H1 (cell line): ENCODE measurements around the gene CPHXL. TPM values are rescaled to one million over a fixed set of nuclear protein-coding genes. Genes with fewer than 3 reads are reported as not detected.

Experiments
- CTCF ChIA-PET: fragments of 300-600 bp; sonication (Branson Sonifier 250); formaldehyde crosslinking; loops from one replicate; lab custom pipeline; 2021; ENCODE audit not compliant: partially characterized antibody; lab: Charles Lee
- POLR2A ChIA-PET: fragments of 300-600 bp; sonication (Branson Sonifier 250); formaldehyde crosslinking; loops from one replicate; lab custom pipeline; 2021; ENCODE audit warnings: inconsistent platforms; ENCODE audit not compliant: partially characterized antibody; lab: Charles Lee
- DNase-seq, 2 experiments: peaks; one replicate each; pipeline versions ENCODE4 v3.0.0 to v3.0.0-alpha.2; 2010 to 2022; ENCODE audit warnings: low spot score in 2 of 2, low read depth in 1 of 2, mixed read lengths in 1 of 2
- FAIRE-seq: peaks from 2 replicates; lab custom pipeline; 2011; peaks lifted over from hg19 to GRCh38; lab: Jason Lieb, UNC
- H2AFZ ChIP-seq: 2 replicates; pipeline ENCODE4 v1.8.1; 2012; ENCODE audit warnings: low read length, inconsistent platforms
- H2AK5ac ChIP-seq: 2 replicates; pipeline ENCODE4 v1.6.1; 2013; ENCODE audit warnings: low read depth, low read length
- H2BK120ac ChIP-seq: replicated peaks from 2 replicates; pipeline ENCODE3; 2013; ENCODE audit warnings: low read depth, low read length, inconsistent platforms
- H2BK12ac ChIP-seq: 2 replicates; pipeline ENCODE4 v1.6.1; 2013; ENCODE audit warnings: low read depth, low read length
- H2BK15ac ChIP-seq: 2 replicates; pipeline ENCODE4 v1.6.1; 2013; ENCODE audit warnings: low read length
- H2BK20ac ChIP-seq: 2 replicates; pipeline ENCODE4 v1.6.1; 2013; ENCODE audit warnings: low read length
- H2BK5ac ChIP-seq: 2 replicates; pipeline ENCODE4 v1.6.1; 2013; ENCODE audit warnings: low read depth, low read length
- H3K14ac ChIP-seq: 2 replicates; pipeline ENCODE4 v1.6.1; 2013; ENCODE audit warnings: inconsistent platforms; ENCODE audit not compliant: insufficient read length
- H3K18ac ChIP-seq: 2 replicates; pipeline ENCODE4 v1.6.1; 2013; ENCODE audit warnings: low read length; ENCODE audit errors: extremely low read depth
- H3K23ac ChIP-seq: 2 replicates; pipeline ENCODE4 v1.6.1; 2013; ENCODE audit warnings: inconsistent platforms; ENCODE audit not compliant: insufficient read length
- H3K23me2 ChIP-seq: 2 replicates; pipeline ENCODE4 v1.6.1; 2013; ENCODE audit warnings: low read depth, low read length
- H3K27ac ChIP-seq: 2 replicates; pipeline ENCODE4 v1.6.1; 2011; ENCODE audit warnings: low read depth, low read length, inconsistent platforms
- H3K27me3 ChIP-seq, 4 experiments: replicated peaks in 1 of 4; 1 replicate in 1 of 4; 2 replicates in 3 of 4; pipeline versions ENCODE4 v1.6.1 to v1.8.1; 2011 to 2013; ENCODE audit warnings: low read length in 3 of 4, mild to moderate bottlenecking in 3 of 4, inconsistent platforms in 2 of 4, mixed read lengths in 2 of 4, moderate library complexity in 1 of 4; ENCODE audit not compliant: control insufficient read depth in 3 of 4, insufficient read depth in 3 of 4; ENCODE audit errors: extremely low read depth in 1 of 4
- H3K36me3 ChIP-seq, 4 experiments: 2 replicates each; pipeline versions ENCODE4 v1.6.1 to v1.8.1; 2011 to 2013; ENCODE audit warnings: mild to moderate bottlenecking in 4 of 4, low read length in 3 of 4, moderate library complexity in 2 of 4, control low read depth in 1 of 4, inconsistent platforms in 1 of 4; ENCODE audit not compliant: insufficient read depth in 4 of 4, control insufficient read depth in 2 of 4
- H3K4ac ChIP-seq: replicated peaks from 2 replicates; pipeline ENCODE3; 2013; ENCODE audit warnings: low read length, low read depth, mixed read lengths, inconsistent platforms; ENCODE audit not compliant: insufficient read length
- H3K4me1 ChIP-seq, 4 experiments: replicated peaks in 1 of 4; 1 replicate in 1 of 4; 2 replicates in 3 of 4; pipeline versions ENCODE4 v1.6.1 to v1.8.1; 2011 to 2013; ENCODE audit warnings: low read length in 3 of 4, inconsistent platforms in 2 of 4, mixed read lengths in 1 of 4; ENCODE audit not compliant: insufficient read depth in 4 of 4, control insufficient read depth in 3 of 4
- H3K4me2 ChIP-seq, 2 experiments: 2 replicates each; pipeline versions ENCODE4 v1.6.1 to v1.8.1; 2011 to 2013; ENCODE audit warnings: low read depth in 2 of 2, low read length in 2 of 2, control low read depth in 1 of 2, inconsistent platforms in 1 of 2, mild to moderate bottlenecking in 1 of 2; ENCODE audit not compliant: insufficient read depth in 1 of 2
- H3K4me3 ChIP-seq, 4 experiments: fragments of 200-600, 300-600 bp in 1 of 4; sonication (generic), shearing (Covaris generic), sonication (Bioruptor Twin) in 1 of 4; 2 replicates each; pipeline versions ENCODE4 v1.5.1 to v1.8.1; 2011 to 2016; ENCODE audit warnings: low read length in 4 of 4, low read depth in 3 of 4, control low read depth in 2 of 4, inconsistent platforms in 2 of 4, mild to moderate bottlenecking in 2 of 4, mixed read lengths in 1 of 4, moderate library complexity in 1 of 4; ENCODE audit not compliant: insufficient read depth in 2 of 4; ENCODE audit errors: extremely low read depth in 1 of 4
- H3K56ac ChIP-seq: replicated peaks from 2 replicates; pipeline ENCODE3; 2013; ENCODE audit warnings: low read depth, mild to moderate bottlenecking, mixed read lengths, low read length, inconsistent platforms; ENCODE audit not compliant: insufficient read length
- H3K79me1 ChIP-seq: 2 replicates; pipeline ENCODE4 v1.6.1; 2013; ENCODE audit warnings: low read depth, low read length, control low read depth
- H3K79me2 ChIP-seq, 2 experiments: 2 replicates each; pipeline versions ENCODE4 v1.6.1 to v1.8.1; 2012 to 2013; ENCODE audit warnings: low read length in 2 of 2, mild to moderate bottlenecking in 2 of 2, inconsistent platforms in 1 of 2; ENCODE audit not compliant: insufficient read depth in 2 of 2, control insufficient read depth in 1 of 2
- H3K9ac ChIP-seq, 4 experiments: replicated peaks in 1 of 4; 1 replicate in 1 of 4; 2 replicates in 3 of 4; pipeline versions ENCODE4 v1.6.1 to v1.8.1; 2011 to 2013; ENCODE audit warnings: low read depth in 3 of 4, low read length in 3 of 4, control low read depth in 2 of 4, mild to moderate bottlenecking in 2 of 4, moderate library complexity in 2 of 4, inconsistent platforms in 1 of 4; ENCODE audit errors: extremely low read depth in 1 of 4
- H3K9me3 ChIP-seq, 2 experiments: 2 replicates each; pipeline versions ENCODE4 v1.6.1 to v1.8.1; 2012 to 2013; ENCODE audit warnings: mild to moderate bottlenecking in 2 of 2, moderate library complexity in 2 of 2, control low read depth in 1 of 2, inconsistent platforms in 1 of 2, low read depth in 1 of 2, low read length in 1 of 2, mixed read lengths in 1 of 2; ENCODE audit not compliant: insufficient read depth in 2 of 2
- H4K20me1 ChIP-seq, 2 experiments: replicated peaks in 1 of 2; 2 replicates each; pipeline versions ENCODE3 to v1.8.1; 2011 to 2013; ENCODE audit warnings: inconsistent platforms in 2 of 2, low read length in 2 of 2, mild to moderate bottlenecking in 1 of 2; ENCODE audit not compliant: insufficient read depth in 2 of 2, control insufficient read depth in 1 of 2
- H4K5ac ChIP-seq: 2 replicates; pipeline ENCODE4 v1.6.1; 2013; ENCODE audit warnings: low read length, low read depth, mixed read lengths, inconsistent platforms; ENCODE audit not compliant: insufficient read length
- H4K8ac ChIP-seq: 2 replicates; pipeline ENCODE4 v1.8.0; 2013; ENCODE audit warnings: mild to moderate bottlenecking, moderate library complexity, low read length, inconsistent platforms; ENCODE audit not compliant: insufficient read depth; ENCODE audit errors: extremely low read depth
- H4K91ac ChIP-seq: replicated peaks from 2 replicates; pipeline ENCODE3; 2013; ENCODE audit warnings: low read length, mixed read lengths, inconsistent platforms; ENCODE audit not compliant: insufficient read length
- ASH2L ChIP-seq: fragments of 200-600, 300-600 bp; sonication (generic); IDR thresholded peaks from one replicate; pipeline ENCODE4 v1.7.1; 2017; ENCODE audit warnings: low read length
- BACH1 ChIP-seq: IDR thresholded peaks from 2 replicates; pipeline ENCODE4 v1.6.1; 2012; ENCODE audit warnings: low read length, improper control_type of control experiment
- CBX8 ChIP-seq: fragments of 300-800, 300-1000 bp; sonication (generic); IDR thresholded peaks from 2 replicates; pipeline ENCODE4 v1.7.1; 2016; ENCODE audit warnings: low read depth, low read length, borderline replicate concordance
- CTBP2 ChIP-seq: IDR thresholded peaks from 2 replicates; pipeline ENCODE4 v1.7.0; 2011; ENCODE audit warnings: borderline replicate concordance, mild to moderate bottlenecking, moderate library complexity, mixed read lengths, low read length; ENCODE audit not compliant: insufficient read depth, insufficient read length
- EGR1 ChIP-seq: IDR thresholded peaks from 2 replicates; pipeline ENCODE4 v1.6.1; 2011; ENCODE audit warnings: low read depth, low read length, borderline replicate concordance
- EZH2 ChIP-seq: fragments of 200-600 bp; sonication (generic); IDR thresholded peaks from 2 replicates; pipeline ENCODE4 v1.7.1; 2012; ENCODE audit warnings: low read depth, mild to moderate bottlenecking, moderate library complexity, low read length, inconsistent platforms; ENCODE audit not compliant: severe bottlenecking
- GABPA ChIP-seq: IDR thresholded peaks from 2 replicates; pipeline ENCODE4 v1.6.1; 2011; ENCODE audit warnings: mild to moderate bottlenecking, low read length, moderate library complexity, borderline replicate concordance; ENCODE audit not compliant: insufficient read depth
- HDAC2 ChIP-seq, 2 experiments: fragments of 300-600 bp in 1 of 2; sonication (generic) in 1 of 2; IDR thresholded peaks; 2 replicates each; pipeline ENCODE4 v1.6.1; 2011 to 2012; ENCODE audit warnings: low read depth in 2 of 2, low read length in 2 of 2, mild to moderate bottlenecking in 2 of 2, moderate library complexity in 2 of 2, borderline replicate concordance in 1 of 2, inconsistent platforms in 1 of 2
- MAFK ChIP-seq: IDR thresholded peaks from 2 replicates; pipeline ENCODE4 v1.6.1; 2012; ENCODE audit warnings: low read depth, mild to moderate bottlenecking, improper control_type of control experiment, low read length
- NANOG ChIP-seq: IDR thresholded peaks from 2 replicates; pipeline ENCODE4 v1.6.1; 2011; ENCODE audit warnings: low read length, low read depth, mild to moderate bottlenecking, inconsistent platforms; ENCODE audit not compliant: insufficient read depth, poor library complexity, severe bottlenecking
- SIRT6 ChIP-seq: IDR thresholded peaks from one replicate; pipeline ENCODE4 v1.7.1; 2012; ENCODE audit warnings: low read length, inconsistent platforms
- SIX5 ChIP-seq: IDR thresholded peaks from 2 replicates; pipeline ENCODE4 v1.6.1; 2011; ENCODE audit warnings: mild to moderate bottlenecking, low read depth, low read length
- SUZ12 ChIP-seq: fragments of 200-600 bp; sonication (generic); IDR thresholded peaks from 2 replicates; pipeline ENCODE4 v1.6.1; 2012; ENCODE audit warnings: mild to moderate bottlenecking, inconsistent platforms, low read length, moderate library complexity, mixed read lengths
- TAF1 ChIP-seq: IDR thresholded peaks from 2 replicates; pipeline ENCODE4 v1.6.1; 2011; ENCODE audit warnings: mild to moderate bottlenecking, low read depth, low read length
- YY1 ChIP-seq: IDR thresholded peaks from 2 replicates; pipeline ENCODE4 v1.6.1; 2011; ENCODE audit warnings: low read depth, mild to moderate bottlenecking, low read length
- WGBS, 2 experiments: shearing (Covaris generic) in 1 of 2; methylation state at CpG; one replicate each; pipeline versions ENCODE4 v1.1.6 to v1.1.7; 2013 to 2015; ENCODE audit warnings: low lambda C conversion rate in 2 of 2, mixed read lengths in 2 of 2, inconsistent platforms in 1 of 2, low coverage in 1 of 2, missing lambda C conversion rate in 1 of 2; ENCODE audit not compliant: insufficient replicate concordance in 2 of 2, insufficient coverage in 1 of 2, insufficient read length in 1 of 2; ENCODE audit errors: extremely low coverage in 1 of 2, missing lambda C conversion rate in 1 of 2; 5-methylcytosine and 5-hydroxymethylcytosine counted together
- polyA plus RNA-seq, 7 experiments: library from polyadenylated mRNA; depleted of rRNA in 3 of 7; stranded (reverse) in 5 of 7; unstranded in 2 of 7; fragments of >200 nt in 5 of 7; fragments of 200-250 nt in 2 of 7; gene quantifications; 1 replicate in 5 of 7; 2 replicates in 1 of 7; 4 replicates in 1 of 7; pipeline versions ENCODE4 v1.2.1 to v1.2.3, GENCODE V29; 2011 to 2013; ENCODE audit warnings: missing spikeins in 2 of 7, mixed read lengths in 2 of 7
- total RNA-seq: library from RNA; stranded (reverse); fragmentation: NEBNext Ultra II Directional; extraction: Animal tissue kit (Norgen Biotek cat#: 25700); gene quantifications from 2 replicates; pipeline ENCODE4 v1.2.1, GENCODE V29; 2021

The CPHXL gene
- total and polyA plus RNA-seq, 2 of the 8 experiments (the other 6 are each of a cell fraction or from before 2014, with no cell fraction given) = not detected

- H4K91ac ChIP-seq = no peak overlapping the region
- H2BK15ac ChIP-seq = no peak overlapping the region
- H3K4me1 ChIP-seq = no peaks in the 10 kb centered on the region
- H3K79me1 ChIP-seq = no peaks in the 10 kb centered on the region
- H3K18ac ChIP-seq = no peak overlapping the region
- H3K4ac ChIP-seq = no peak overlapping the region
- H3K9me3 ChIP-seq = no peaks in the 10 kb centered on the region; a peak in 2 of 4 replicates
- no peak overlapping the region for H3K23ac ChIP-seq
- no peak overlapping the region for H4K8ac ChIP-seq
- no peak overlapping the region for H2BK20ac ChIP-seq
- no peak overlapping the region for H3K9ac ChIP-seq
- H3K27me3 ChIP-seq = no peaks in the 10 kb centered on the region
- no peak overlapping the region for H4K5ac ChIP-seq
- no peaks in the 10 kb centered on the region for H3K79me2 ChIP-seq
- no peak for DNase-seq
- no peak overlapping the region for H2AK5ac ChIP-seq
- no peak overlapping the region for H3K56ac ChIP-seq
- FAIRE-seq = no peak
- no peak overlapping the region for H2BK120ac ChIP-seq
- no peak overlapping the region for H2AFZ ChIP-seq
- no peaks in the 10 kb centered on the region; a peak in 1 of 8 replicates for H3K36me3 ChIP-seq
- CTCF ChIA-PET = no interaction called here
- no peak overlapping the region for H3K4me2 ChIP-seq
- H3K14ac ChIP-seq = no peak overlapping the region
- POLR2A ChIA-PET = no interaction called here
- no peak overlapping the region for H2BK5ac ChIP-seq
- H2BK12ac ChIP-seq = no peak overlapping the region
- no peaks in the 10 kb centered on the region for H4K20me1 ChIP-seq
- no peak overlapping the region for H3K4me3 ChIP-seq
- H3K27ac ChIP-seq = no peak overlapping the region
- 79% methylated on average over 3 of the region's 3 CpGs; no CpG with 5 or more reads in 1 of the 2 experiments for WGBS, 2 experiments
- H3K23me2 ChIP-seq = no peaks in the 10 kb centered on the region; the same call in 1 of the 2 replicates
- TF ChIP-seq YY1 (no peak), EGR1 (no peak), ASH2L (no peak), SIX5 (no peak), TAF1 (no peak), BACH1 (no peak), GABPA (no peak), SIRT6 (no peak), HDAC2 (IDR thresholded peaks at IDR 0.05; ENCODE audit: borderline replicate concordance in 1 of 2, low read depth in 2 of 2, low read length in 2 of 2) (no peak), CTBP2 (no peak), MAFK (no peak), SUZ12 (no peak), CBX8 (no peak), EZH2 (no peak), NANOG (no peak)
Observed at GRCh38 chr16:75727221-75727620, 931 bp upstream of the CPHXL start.
